IMR-90 (cell line): ENCODE data around the gene C3. TPM values are rescaled to one million over a fixed set of nuclear protein-coding genes. Genes with fewer than 3 reads are reported as not detected.

Experiments used
- ATAC-seq: fragments of 200-7000 bp; cut with Tn5 transposase; 2 replicates; pipeline ENCODE4 v1.9.1; 2020; ENCODE audit warnings: low read depth, mild to moderate bottlenecking, moderate library complexity
- BruUV-seq: library from RNA; stranded (reverse); fragments of 400-500 nt; replicated peaks from 2 replicates; lab custom pipeline; 2021; lab: Mats Ljungman, UMichigan
- CTCF ChIA-PET: fragments of 300-600 bp; formaldehyde crosslinking; extraction: SDS; loops from one replicate; lab custom pipeline; 2021; ENCODE audit warnings: antibody characterized with exemption; lab: Yijun Ruan, JAX
- POLR2A ChIA-PET: fragments of 300-600 bp; sonication (Branson Sonifier 250); formaldehyde crosslinking; loops from one replicate; lab custom pipeline; 2022; ENCODE audit warnings: antibody characterized with exemption; ENCODE audit not compliant: unreplicated experiment; lab: Charles Lee
- DNase-seq: peaks from one replicate; pipeline ENCODE4 v3.0.0; 2013
- H2AFZ ChIP-seq: replicated peaks from 2 replicates; pipeline ENCODE3; 2013; ENCODE audit warnings: low read length, mild to moderate bottlenecking; ENCODE audit not compliant: poor library complexity
- H2AK5ac ChIP-seq: 2 replicates; pipeline ENCODE4 v1.6.1; 2013; ENCODE audit warnings: low read depth, low read length, inconsistent platforms
- H2AK9ac ChIP-seq: replicated peaks from 2 replicates; pipeline ENCODE3; 2013; ENCODE audit warnings: mild to moderate bottlenecking, low read depth, low read length, moderate library complexity; ENCODE audit not compliant: poor library complexity
- H2BK120ac ChIP-seq: 2 replicates; pipeline ENCODE4 v1.6.1; 2013; ENCODE audit warnings: low read depth, low read length, inconsistent platforms
- H2BK15ac ChIP-seq: 3 replicates; pipeline ENCODE4 v1.6.1; 2013; ENCODE audit warnings: low read depth, low read length, inconsistent platforms
- H2BK20ac ChIP-seq: 2 replicates; pipeline ENCODE4 v1.6.1; 2013; ENCODE audit warnings: low read depth, mild to moderate bottlenecking, inconsistent platforms, low read length, moderate library complexity
- H2BK5ac ChIP-seq: 2 replicates; pipeline ENCODE4 v1.6.1; 2013; ENCODE audit warnings: mild to moderate bottlenecking, low read depth, low read length, inconsistent platforms; ENCODE audit not compliant: poor library complexity, severe bottlenecking
- H3K14ac ChIP-seq: replicated peaks from 2 replicates; pipeline ENCODE4 v1.6.1; 2013; ENCODE audit warnings: low read depth, low read length, inconsistent platforms
- H3K18ac ChIP-seq: 2 replicates; pipeline ENCODE4 v1.6.1; 2013; ENCODE audit warnings: low read depth, low read length, control low read depth
- H3K23ac ChIP-seq: 2 replicates; pipeline ENCODE4 v1.6.1; 2013; ENCODE audit warnings: low read depth, low read length, inconsistent platforms
- H3K27ac ChIP-seq: 2 replicates; pipeline ENCODE4 v1.5.1; 2013; ENCODE audit warnings: mild to moderate bottlenecking, control low read depth, low read length; ENCODE audit not compliant: insufficient read depth
- H3K27me3 ChIP-seq: 2 replicates; pipeline ENCODE4 v1.6.1; 2013; ENCODE audit warnings: low read length; ENCODE audit not compliant: control insufficient read depth, insufficient read depth
- H3K36me3 ChIP-seq: 2 replicates; pipeline ENCODE4 v1.6.1; 2013; ENCODE audit warnings: low read length, mixed read lengths; ENCODE audit not compliant: control insufficient read depth, insufficient read depth
- H3K4ac ChIP-seq: 2 replicates; pipeline ENCODE4 v1.6.1; 2013; ENCODE audit warnings: low read depth, low read length, inconsistent platforms
- H3K4me1 ChIP-seq: 2 replicates; pipeline ENCODE4 v1.6.1; 2013; ENCODE audit warnings: low read length, mixed read lengths; ENCODE audit not compliant: control insufficient read depth, insufficient read depth
- H3K4me2 ChIP-seq: 2 replicates; pipeline ENCODE4 v1.6.1; 2013; ENCODE audit warnings: low read depth, mild to moderate bottlenecking, control low read depth, low read length, moderate library complexity
- H3K4me3 ChIP-seq: 2 replicates; pipeline ENCODE4 v1.5.1; 2013; ENCODE audit warnings: low read depth, mild to moderate bottlenecking, control low read depth, low read length, moderate library complexity; ENCODE audit not compliant: insufficient read depth
- H3K56ac ChIP-seq: 2 replicates; pipeline ENCODE4 v1.6.1; 2013; ENCODE audit warnings: low read length, inconsistent platforms; ENCODE audit not compliant: insufficient read depth; ENCODE audit errors: extremely low read depth
- H3K79me1 ChIP-seq, 2 experiments: 2 replicates each; pipeline ENCODE4 v1.6.1; 2013; ENCODE audit warnings: low read length in 2 of 2, inconsistent platforms in 1 of 2, low read depth in 1 of 2
- H3K9ac ChIP-seq: 2 replicates; pipeline ENCODE4 v1.6.1; 2013; ENCODE audit warnings: low read depth, low read length, control low read depth
- H3K9me1 ChIP-seq: 2 replicates; pipeline ENCODE4 v1.6.1; 2013; ENCODE audit warnings: low read length, inconsistent platforms; ENCODE audit not compliant: insufficient read depth
- H3K9me3 ChIP-seq: 2 replicates; pipeline ENCODE4 v1.6.1; 2013; ENCODE audit warnings: low read length; ENCODE audit not compliant: control insufficient read depth, insufficient read depth
- H4K20me1 ChIP-seq: 2 replicates; pipeline ENCODE4 v1.6.1; 2013; ENCODE audit warnings: low read length, inconsistent platforms; ENCODE audit not compliant: insufficient read depth
- H4K5ac ChIP-seq: 2 replicates; pipeline ENCODE4 v1.6.1; 2013; ENCODE audit warnings: mild to moderate bottlenecking, low read depth, low read length, control low read depth
- H4K8ac ChIP-seq, 2 experiments: 2 replicates each; pipeline ENCODE4 v1.6.1; 2013; ENCODE audit warnings: low read depth in 2 of 2, low read length in 2 of 2, control low read depth in 1 of 2, inconsistent platforms in 1 of 2
- H4K91ac ChIP-seq: 2 replicates; pipeline ENCODE4 v1.6.1; 2013; ENCODE audit warnings: low read depth, low read length, inconsistent platforms; ENCODE audit not compliant: insufficient read depth
- BHLHE40 ChIP-seq: fragments of 150-350 bp; IDR thresholded peaks from 2 replicates; pipeline ENCODE4 v1.6.1; 2016; ENCODE audit warnings: mild to moderate bottlenecking, low read depth, low read length
- CHD1 ChIP-seq: IDR thresholded peaks from 2 replicates; pipeline ENCODE4 v1.6.1; 2012; ENCODE audit warnings: low read depth, low read length, improper control_type of control experiment
- CTCF ChIP-seq: conservative IDR thresholded peaks from 2 replicates; pipeline ENCODE4 v1.5.1; 2012; ENCODE audit warnings: mild to moderate bottlenecking, low read depth, low read length, improper control_type of control experiment
- ELK1 ChIP-seq: fragments of 150-350 bp; IDR thresholded peaks from 2 replicates; pipeline ENCODE4 v1.6.1; 2016; ENCODE audit warnings: low read depth, mild to moderate bottlenecking, low read length, moderate library complexity, borderline replicate concordance
- FOS ChIP-seq: fragments of 150-350 bp; IDR thresholded peaks from 2 replicates; pipeline ENCODE4 v1.6.1; 2016; ENCODE audit warnings: low read depth, low read length
- MAFK ChIP-seq: IDR thresholded peaks from 2 replicates; pipeline ENCODE4 v1.6.1; 2012; ENCODE audit warnings: low read depth, low read length, improper control_type of control experiment
- MAZ ChIP-seq: IDR thresholded peaks from 2 replicates; pipeline ENCODE4 v1.6.1; 2012; ENCODE audit warnings: low read depth, mild to moderate bottlenecking, low read length, improper control_type of control experiment, moderate library complexity, borderline replicate concordance
- MXI1 ChIP-seq: IDR thresholded peaks from 2 replicates; pipeline ENCODE4 v1.6.1; 2012; ENCODE audit warnings: low read depth, mild to moderate bottlenecking, low read length, moderate library complexity, borderline replicate concordance
- NFE2L2 ChIP-seq: fragments of 150-350 bp; IDR thresholded peaks from 2 replicates; pipeline ENCODE4 v1.6.1; 2016; ENCODE audit warnings: low read depth, mild to moderate bottlenecking, low read length
- POLR2A ChIP-seq: IDR thresholded peaks from 2 replicates; pipeline ENCODE4 v1.6.1; 2012; ENCODE audit warnings: mild to moderate bottlenecking, low read depth, low read length
- RAD21 ChIP-seq: IDR thresholded peaks from 2 replicates; pipeline ENCODE4 v1.6.1; 2012; ENCODE audit warnings: low read length, improper control_type of control experiment
- RFX5 ChIP-seq: IDR thresholded peaks from 2 replicates; pipeline ENCODE4 v1.8.0; 2012; ENCODE audit warnings: low read depth, mild to moderate bottlenecking, low read length, moderate library complexity
- SMC3 ChIP-seq: fragments of 150-350 bp; IDR thresholded peaks from 2 replicates; pipeline ENCODE4 v1.6.1; 2016; ENCODE audit warnings: low read depth, mild to moderate bottlenecking, antibody characterized with exemption, low read length, moderate library complexity
- WGBS, 2 experiments: methylation state at CpG; one replicate each; pipeline versions ENCODE4 v1.1.5 to v1.1.7; 2013; ENCODE audit warnings: missing lambda C conversion rate in 2 of 2; ENCODE audit not compliant: insufficient read length in 1 of 2; ENCODE audit errors: extremely low coverage in 2 of 2; 5-methylcytosine and 5-hydroxymethylcytosine counted together
- dilution Hi-C: fragments of 300-500 bp; cut with HindIII; formaldehyde crosslinking; loops from one replicate; pipeline ENCODE4 v1.14.3; 2018; ENCODE audit warnings: low sequenced_read_pairs; ENCODE audit not compliant: unreplicated experiment
- in situ Hi-C: fragments of 300-500 bp; cut with MboI; formaldehyde crosslinking; loops from 3 replicates; pipeline ENCODE4 v1.14.3; 2019; ENCODE audit warnings: low sequenced_read_pairs, inconsistent platforms, mixed read lengths
- intact Hi-C: fragments of 100-400 bp; cut with micrococcal nuclease; formaldehyde crosslinking; loops from 2 replicates; pipeline ENCODE4 v1.10.0; 2022
- polyA plus RNA-seq, 3 experiments: library from polyadenylated mRNA; depleted of rRNA; stranded (reverse); fragments of >200 nt; gene quantifications; 2 replicates each; pipeline ENCODE4 v1.2.3, GENCODE V29; 2012; ENCODE audit warnings: low replicate concordance in 1 of 3
- total RNA-seq: library from RNA; depleted of rRNA; stranded (reverse); fragments of >200 nt; gene quantifications from 2 replicates; pipeline ENCODE4 v1.2.3, GENCODE V29; 2012
- TF ChIP-seq, protein P1 (sequence below): fragments of 150-350 bp; IDR thresholded peaks from 2 replicates; pipeline ENCODE4 v1.6.1; 2017; ENCODE audit warnings: mild to moderate bottlenecking, antibody characterized with exemption, low read length, low read depth

C3 gene
- total and polyA plus RNA-seq, 2 of the 4 experiments (the other 2 are of a cell fraction), result 0.36 TPM; not detected in 1

GRCh38 chr19:6713773-6714692, 6.4 kb downstream of the C3 start:
- no peak overlapping the region for H3K27ac ChIP-seq
- BruUV-seq, result no TSS peak
- no peaks in the 10 kb centered on the region for H4K20me1 ChIP-seq
- H3K4me2 ChIP-seq, result no peak overlapping the region
- no peak overlapping the region for H2BK5ac ChIP-seq
- dilution Hi-C loops (no loop called here), in situ Hi-C loops (no loop called here), intact Hi-C loops (no loop called here)
- peak overlapping the region; percentile 6 for H2AFZ ChIP-seq
- no peak overlapping the region for H4K91ac ChIP-seq
- H3K18ac ChIP-seq, result no peak overlapping the region
- no peak overlapping the region for H3K56ac ChIP-seq
- H2AK5ac ChIP-seq, result no peak overlapping the region
- H3K79me1 ChIP-seq, result no peaks in the 10 kb centered on the region
- H2BK15ac ChIP-seq, result no peak overlapping the region
- no peak overlapping the region for H4K8ac ChIP-seq
- ChIA-PET CTCF (no interaction called here), POLR2A (no interaction called here)
- no peak overlapping the region for H3K9ac ChIP-seq
- 73% methylated on average over 3 of the region's 24 CpGs; no CpG with 5 or more reads in 1 of the 2 experiments for WGBS, 2 experiments
- no peaks in the 10 kb centered on the region for H3K9me1 ChIP-seq
- peaks cover 2% of the 10 kb centered on the region; the same call in 1 of the 2 replicates for H3K27me3 ChIP-seq
- H3K4me1 ChIP-seq, result no peaks in the 10 kb centered on the region
- no peak overlapping the region for H2AK9ac ChIP-seq
- H3K14ac ChIP-seq, result no peak overlapping the region
- H3K23ac ChIP-seq, result no peak overlapping the region
- H2BK20ac ChIP-seq, result no peak overlapping the region
- H4K5ac ChIP-seq, result no peak overlapping the region
- H3K9me3 ChIP-seq, result no peaks in the 10 kb centered on the region; the same call in 1 of the 2 replicates
- DNase-seq (no peak), ATAC-seq (no peak)
- no peak overlapping the region for H2BK120ac ChIP-seq
- no peak overlapping the region for H3K4me3 ChIP-seq
- H3K36me3 ChIP-seq, result peaks cover 4% of the 10 kb centered on the region; the same call in 1 of the 2 replicates
- no peak overlapping the region for H3K4ac ChIP-seq
- TF ChIP-seq MAFK (no peak), ELK1 (no peak), POLR2A (no peak), MAZ (no peak), SMC3 (no peak), NFE2L2 (no peak), CHD1 (no peak), CTCF (no peak), RAD21 (no peak), RFX5 (no peak), FOS (no peak), BHLHE40 (no peak), MXI1 (no peak)
- TF ChIP-seq, protein P1, sequence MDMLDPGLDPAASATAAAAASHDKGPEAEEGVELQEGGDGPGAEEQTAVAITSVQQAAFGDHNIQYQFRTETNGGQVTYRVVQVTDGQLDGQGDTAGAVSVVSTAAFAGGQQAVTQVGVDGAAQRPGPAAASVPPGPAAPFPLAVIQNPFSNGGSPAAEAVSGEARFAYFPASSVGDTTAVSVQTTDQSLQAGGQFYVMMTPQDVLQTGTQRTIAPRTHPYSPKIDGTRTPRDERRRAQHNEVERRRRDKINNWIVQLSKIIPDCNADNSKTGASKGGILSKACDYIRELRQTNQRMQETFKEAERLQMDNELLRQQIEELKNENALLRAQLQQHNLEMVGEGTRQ, result no peak
